Measurements from ENCODE around the gene ASPHD1. TPM values are rescaled to one million over a fixed set of nuclear protein-coding genes. Genes with fewer than 3 reads are reported as not detected.
"Not testable (repeated sequence)": the region's sequence is repeated elsewhere in the genome, so short reads cannot be mapped to it uniquely, and the experiment has no call there.

ASPHD1 gene
- total and polyA plus RNA-seq, 4 experiments from 2014 or later = not detected

DNA sequence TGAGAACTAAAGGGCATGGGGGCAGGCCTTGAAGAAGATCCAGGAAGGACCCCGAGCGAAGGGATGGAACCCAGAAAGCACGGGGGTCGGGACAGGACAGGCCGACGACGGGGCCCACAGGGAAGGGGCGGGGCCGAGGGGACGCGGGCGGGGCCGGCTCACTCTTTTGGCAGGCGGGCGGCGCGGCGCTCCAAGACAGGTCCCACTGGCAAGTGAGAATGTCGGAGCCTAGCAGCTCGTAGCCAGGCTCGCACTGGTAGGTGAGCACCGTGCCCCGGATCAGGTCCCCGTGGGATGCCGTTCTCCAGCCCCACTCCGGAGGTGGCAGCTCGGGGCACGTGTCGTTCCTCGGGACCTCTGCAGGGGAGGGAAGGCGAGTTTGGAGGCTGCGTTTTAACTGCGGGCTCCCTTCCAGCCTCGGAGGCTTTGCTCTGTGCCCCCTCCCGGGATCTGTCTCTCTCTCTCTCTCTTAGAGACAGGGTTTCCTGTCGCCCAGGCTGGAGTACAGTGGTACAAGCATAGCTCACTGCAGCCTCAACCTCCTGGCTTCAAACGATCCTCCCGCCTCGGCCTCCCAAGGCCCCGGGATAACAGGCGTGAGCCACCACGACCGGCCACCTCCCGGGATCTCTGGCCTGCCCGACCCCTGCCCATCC lies 23.6 kb upstream of the ASPHD1 start:
- Histone ChIP-seq H3K4me3 (ENCODE audit: low read length in 2 of 2) (peak overlapping the region in 1 of 2 donors; percentile 38), H3K9me3 (ENCODE audit: control insufficient read depth in 1 of 2, low read length in 2 of 2) (no peaks in the 10 kb centered on the region), H3K4me1 (ENCODE audit: insufficient read depth, low read length) (peaks cover 14% of the 10 kb centered on the region), H3K36me3 (ENCODE audit: insufficient read depth, low read length) (no peaks in the 10 kb centered on the region), H3K27ac (ENCODE audit: low read depth, low read length) (no peak overlapping the region), H3K27me3 (ENCODE audit: insufficient read depth, low read length) (peaks cover 8% of the 10 kb centered on the region)
- Mint-ChIP-seq H3K4me3 (peak overlapping the region; percentile 38 to 88 (median 80)), H3K9me3 (peaks cover 0 to 1% (median 0%) of the 10 kb centered on the region in 8 donors), H3K27me3 (peaks cover 12 to 26% of the 10 kb centered on the region in 2 donors), H3K4me1 (peaks cover 3 to 21% (median 14%) of the 10 kb centered on the region in 4 donors), H3K27ac (peak overlapping the region in 2 of 7 donors; percentile 35 to 68), H3K36me3 (no peaks in the 10 kb centered on the region)
- CTCF ChIA-PET (ENCODE audit: partially characterized antibody) = interaction anchor here (1.3 to 1.6 kb wide), 2 partner anchors 28 kb away, joined by 3 to 9 read pairs; no protein-coding TSS in a partner anchor
- POLR2A ChIA-PET (ENCODE audit: partially characterized antibody) = interaction anchor here (1.5 kb wide), 1 partner anchor 13 kb away, joined by 3 read pairs; the partner anchor contains the start of gene CDIPT
- DNase-seq = peak in 2 of 5 donors; percentile 12 to 14
- intact Hi-C loops (cut with micrococcal nuclease) = loop anchor here (1.0 kb wide), 1 partner anchor 13 kb away; the partner anchor contains the start of gene CDIPT

GRCh38 chr16:29877266-29877961 lies 22.9 kb upstream of the ASPHD1 start:
- Mint-ChIP-seq H3K36me3 (no peaks in the 10 kb centered on the region), H3K27me3 (peaks cover 12 to 26% of the 10 kb centered on the region in 2 donors), H3K27ac (peak overlapping the region in 2 of 7 donors; percentile 20 to 65)

GRCh38 chr16:29878172-29878571 lies 22.1 kb upstream of the ASPHD1 start:
- ChIA-PET POLR2A (ENCODE audit: partially characterized antibody) (no interaction called here), CTCF (ENCODE audit: partially characterized antibody) (interaction anchor here (1.6 kb wide), 1 partner anchor 30 kb away, joined by 9 read pairs; no protein-coding TSS in a partner anchor)
- no peak overlapping the region for H3K4me3 ChIP-seq (ENCODE audit: low read length in 2 of 2)
- H3K27me3 ChIP-seq (ENCODE audit: insufficient read depth, low read length) = peaks cover 8% of the 10 kb centered on the region
- peaks cover 14% of the 10 kb centered on the region for H3K4me1 ChIP-seq (ENCODE audit: insufficient read depth, low read length)
- no peaks in the 10 kb centered on the region for H3K9me3 ChIP-seq (ENCODE audit: control insufficient read depth in 1 of 2, low read length in 2 of 2)
- H3K36me3 ChIP-seq (ENCODE audit: insufficient read depth, low read length) = no peaks in the 10 kb centered on the region
- no peaks in the 10 kb centered on the region for H3K36me3 Mint-ChIP-seq
- no peak overlapping the region for H3K27ac ChIP-seq (ENCODE audit: low read depth, low read length)
- H3K4me3 Mint-ChIP-seq = peak overlapping the region in 4 of 8 donors; percentile 42 to 88 (median 84)
- no peak for DNase-seq
- H3K4me1 Mint-ChIP-seq = peaks cover 3 to 21% (median 14%) of the 10 kb centered on the region in 4 donors
- intact Hi-C loops (cut with micrococcal nuclease) = no loop called here
- H3K27me3 Mint-ChIP-seq = peaks cover 14 to 31% of the 10 kb centered on the region in 2 donors
- H3K9me3 Mint-ChIP-seq = peaks cover 0 to 1% (median 0%) of the 10 kb centered on the region in 8 donors
- no peak overlapping the region for H3K27ac Mint-ChIP-seq

More at GRCh38 chr16:29877266-29877961, 22.9 kb upstream of the ASPHD1 start:
- Mint-ChIP-seq H3K4me1 (peaks cover 3 to 21% (median 14%) of the 10 kb centered on the region in 4 donors), H3K9me3 (peaks cover 0 to 1% (median 0%) of the 10 kb centered on the region in 8 donors), H3K4me3 (peak overlapping the region; percentile 58 to 88 (median 82))
- peaks cover 14% of the 10 kb centered on the region for H3K4me1 ChIP-seq (ENCODE audit: insufficient read depth, low read length)
- peaks cover 8% of the 10 kb centered on the region for H3K27me3 ChIP-seq (ENCODE audit: insufficient read depth, low read length)
- no peaks in the 10 kb centered on the region for H3K36me3 ChIP-seq (ENCODE audit: insufficient read depth, low read length)
- ChIA-PET POLR2A (ENCODE audit: partially characterized antibody) (interaction anchor here (1.5 kb wide), 1 partner anchor 14 kb away, joined by 3 read pairs; the partner anchor contains the start of gene CDIPT), CTCF (ENCODE audit: partially characterized antibody) (interaction anchor here (1.6 kb wide), 1 partner anchor 29 kb away, joined by 9 read pairs; no protein-coding TSS in a partner anchor)
- H3K9me3 ChIP-seq (ENCODE audit: control insufficient read depth in 1 of 2, low read length in 2 of 2) = no peaks in the 10 kb centered on the region
- peak overlapping the region in 1 of 2 donors; percentile 38 for H3K4me3 ChIP-seq (ENCODE audit: low read length in 2 of 2)
- DNase-seq = peak; percentile 18 to 65 (median 33)
- intact Hi-C loops (cut with micrococcal nuclease) = no loop called here
- no peak overlapping the region for H3K27ac ChIP-seq (ENCODE audit: low read depth, low read length)

- Histone ChIP-seq H3K27ac (ENCODE audit: low read depth, low read length) (no peak overlapping the region), H3K4me3 (ENCODE audit: low read length in 2 of 2) (no peak overlapping the region), H3K9me3 (ENCODE audit: control insufficient read depth in 1 of 2, low read length in 2 of 2) (no peaks in the 10 kb centered on the region), H3K27me3 (ENCODE audit: insufficient read depth, low read length) (peaks cover 8% of the 10 kb centered on the region), H3K4me1 (ENCODE audit: insufficient read depth, low read length) (peaks cover 14% of the 10 kb centered on the region), H3K36me3 (ENCODE audit: insufficient read depth, low read length) (no peaks in the 10 kb centered on the region)
- intact Hi-C loops (cut with micrococcal nuclease) = no loop called here
- Mint-ChIP-seq H3K4me1 (peaks cover 3 to 18% (median 13%) of the 10 kb centered on the region in 4 donors), H3K4me3 (no peak overlapping the region), H3K36me3 (no peaks in the 10 kb centered on the region), H3K27ac (no peak overlapping the region), H3K27me3 (peaks cover 14 to 29% of the 10 kb centered on the region in 2 donors), H3K9me3 (peaks cover 0 to 1% (median 0%) of the 10 kb centered on the region in 8 donors)
- DNase-seq = no peak
- CTCF ChIA-PET (ENCODE audit: partially characterized antibody) = interaction anchor here (1.0 kb wide), 1 partner anchor 33 kb away, joined by 4 read pairs; no protein-coding TSS in a partner anchor
- POLR2A ChIA-PET (ENCODE audit: partially characterized antibody) = no interaction called here
Measured at GRCh38 chr16:29881050-29881449, 19.2 kb upstream of the ASPHD1 start.

DNA sequence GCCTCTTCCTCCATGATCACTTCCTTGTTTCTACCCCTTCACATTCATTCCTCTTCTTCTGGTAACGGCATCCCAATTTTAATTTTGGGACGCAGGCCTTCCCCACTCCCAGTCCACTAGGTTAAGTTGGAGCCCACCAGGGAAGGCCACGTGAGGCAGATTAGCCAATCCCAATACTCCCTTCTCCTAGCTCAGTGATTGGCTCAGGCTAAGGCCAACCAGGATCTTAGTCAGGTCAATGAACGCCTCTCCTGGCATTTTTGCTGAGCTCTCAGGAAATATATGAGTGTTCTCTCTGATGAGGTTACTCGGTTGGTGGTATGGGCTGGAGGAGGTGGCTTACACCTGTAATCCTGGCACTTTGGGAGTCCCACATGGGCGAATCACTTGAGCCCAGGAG lies 16.3 kb upstream of the ASPHD1 start:
- intact Hi-C loops (cut with micrococcal nuclease) = no loop called here
- CTCF ChIA-PET (ENCODE audit: partially characterized antibody) = interaction anchor here (0.7 kb wide), 1 partner anchor 36 kb away, joined by 3 read pairs; no protein-coding TSS in a partner anchor
- H3K27ac ChIP-seq (ENCODE audit: low read depth, low read length) = no peak overlapping the region
- no peaks in the 10 kb centered on the region for H3K27me3 ChIP-seq (ENCODE audit: insufficient read depth, low read length)
- no peak for DNase-seq
- H3K4me3 ChIP-seq (ENCODE audit: low read length in 2 of 2) = no peak overlapping the region
- no peaks in the 10 kb centered on the region for H3K36me3 Mint-ChIP-seq
- no peak overlapping the region for H3K4me3 Mint-ChIP-seq
- no peak overlapping the region for H3K27ac Mint-ChIP-seq
- peaks cover 7 to 18% of the 10 kb centered on the region in 2 donors for H3K27me3 Mint-ChIP-seq
- H3K9me3 Mint-ChIP-seq = no peaks in the 10 kb centered on the region
- POLR2A ChIA-PET (ENCODE audit: partially characterized antibody) = no interaction called here
- no peaks in the 10 kb centered on the region for H3K9me3 ChIP-seq (ENCODE audit: control insufficient read depth in 1 of 2, low read length in 2 of 2)
- H3K4me1 Mint-ChIP-seq = peaks cover 0 to 1% (median 0%) of the 10 kb centered on the region in 4 donors
- H3K4me1 ChIP-seq (ENCODE audit: insufficient read depth, low read length) = no peaks in the 10 kb centered on the region
- H3K36me3 ChIP-seq (ENCODE audit: insufficient read depth, low read length) = no peaks in the 10 kb centered on the region

DNA sequence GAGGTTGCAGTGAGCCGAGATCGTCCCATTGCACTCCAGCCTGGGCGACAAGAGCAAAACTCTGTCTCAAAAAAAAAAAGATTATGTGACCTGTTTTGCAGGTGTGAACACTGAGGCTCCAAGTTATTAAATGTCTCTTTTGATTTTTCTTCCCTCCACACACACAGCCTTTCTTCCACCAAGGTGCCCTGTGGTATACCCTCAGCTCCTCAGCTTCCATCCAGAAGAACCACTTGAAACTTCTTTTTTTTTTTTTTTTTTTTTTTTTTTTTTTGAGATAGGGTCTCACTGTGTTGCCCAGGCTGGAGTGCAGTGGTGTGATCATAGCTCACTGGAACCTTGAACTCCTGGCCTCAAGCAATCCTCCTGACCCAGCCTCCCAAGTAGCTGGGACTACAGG lies 10.9 kb upstream of the ASPHD1 start:
- DNase-seq; H3K36me3 ChIP-seq (ENCODE audit: insufficient read depth, low read length); H3K4me3 ChIP-seq (ENCODE audit: low read length in 2 of 2); H3K4me1 Mint-ChIP-seq; H3K27ac ChIP-seq (ENCODE audit: low read depth, low read length); H3K27me3 Mint-ChIP-seq; H3K9me3 Mint-ChIP-seq; H3K9me3 ChIP-seq (ENCODE audit: control insufficient read depth in 1 of 2, low read length in 2 of 2); H3K36me3 Mint-ChIP-seq; H3K27me3 ChIP-seq (ENCODE audit: insufficient read depth, low read length); H3K4me1 ChIP-seq (ENCODE audit: insufficient read depth, low read length); H3K27ac Mint-ChIP-seq; POLR2A ChIA-PET (ENCODE audit: partially characterized antibody); intact Hi-C loops (cut with micrococcal nuclease); H3K4me3 Mint-ChIP-seq: not testable (repeated sequence)
- CTCF ChIA-PET (ENCODE audit: partially characterized antibody) = interaction anchor here (0.7 kb wide), 1 partner anchor 192 kb away, joined by 3 read pairs; no protein-coding TSS in a partner anchor

All from CD4-positive, alpha-beta memory T cell (primary cell).